IPS-20b (cell line): ENCODE results near the gene KIF19.

Source experiments
- H3K27ac ChIP-seq: one replicate; pipeline ENCODE4 v1.5.1; 2013; ENCODE audit warnings: low read length
- H3K27me3 ChIP-seq: 2 replicates; pipeline ENCODE4 v1.6.1; 2013; ENCODE audit warnings: mild to moderate bottlenecking, low read length, inconsistent platforms; ENCODE audit not compliant: insufficient read depth
- H3K36me3 ChIP-seq: 2 replicates; pipeline ENCODE4 v1.6.1; 2013; ENCODE audit warnings: low read depth, mild to moderate bottlenecking, inconsistent platforms, low read length, moderate library complexity; ENCODE audit not compliant: insufficient read depth
- H3K4me1 ChIP-seq: 2 replicates; pipeline ENCODE4 v1.6.1; 2013; ENCODE audit warnings: mild to moderate bottlenecking, control low read depth, inconsistent platforms, low read length, moderate library complexity; ENCODE audit not compliant: insufficient read depth
- H3K4me3 ChIP-seq: 2 replicates; pipeline ENCODE4 v1.5.1; 2013; ENCODE audit warnings: mild to moderate bottlenecking, low read length, inconsistent platforms
- H3K9ac ChIP-seq: 2 replicates; pipeline ENCODE4 v1.6.1; 2013; ENCODE audit warnings: low read depth, mild to moderate bottlenecking, inconsistent platforms, low read length, moderate library complexity
- H3K9me3 ChIP-seq: 2 replicates; pipeline ENCODE4 v1.6.1; 2013; ENCODE audit warnings: mild to moderate bottlenecking, low read depth, low read length, inconsistent platforms; ENCODE audit not compliant: insufficient read depth

Gene KIF19

GRCh38 chr17:74385201-74385600 lies 59.2 kb downstream of the KIF19 start:
- no peaks in the 10 kb centered on the region for H3K27me3 ChIP-seq
- no peaks in the 10 kb centered on the region for H3K36me3 ChIP-seq
- peaks cover 8% of the 10 kb centered on the region; the same call in 1 of the 2 replicates for H3K4me1 ChIP-seq

GRCh38 chr17:74386386-74386785 lies 60.4 kb downstream of the KIF19 start:
- no peaks in the 10 kb centered on the region for H3K27me3 ChIP-seq
- H3K4me1 ChIP-seq, result peaks cover 8% of the 10 kb centered on the region; the same call in 1 of the 2 replicates
- no peaks in the 10 kb centered on the region for H3K9me3 ChIP-seq
- H3K9ac ChIP-seq, result no peak overlapping the region
- H3K36me3 ChIP-seq, result no peaks in the 10 kb centered on the region
- no peak overlapping the region for H3K4me3 ChIP-seq
- no peak overlapping the region for H3K27ac ChIP-seq

More at GRCh38 chr17:74385201-74385600, 59.2 kb downstream of the KIF19 start:
- no peak overlapping the region for H3K9ac ChIP-seq
- no peaks in the 10 kb centered on the region for H3K9me3 ChIP-seq
- no peak overlapping the region for H3K27ac ChIP-seq
- H3K4me3 ChIP-seq, result no peak overlapping the region

GRCh38 chr17:74387365-74388218 lies 61.6 kb downstream of the KIF19 start:
- no peaks in the 10 kb centered on the region for H3K9me3 ChIP-seq
- H3K9ac ChIP-seq, result no peak overlapping the region
- no peaks in the 10 kb centered on the region for H3K36me3 ChIP-seq
- peaks cover 8% of the 10 kb centered on the region; the same call in 1 of the 2 replicates for H3K4me1 ChIP-seq
- no peak overlapping the region for H3K4me3 ChIP-seq
- H3K27me3 ChIP-seq, result no peaks in the 10 kb centered on the region
- H3K27ac ChIP-seq, result no peak overlapping the region

GRCh38 chr17:74389084-74389753 lies 63.2 kb downstream of the KIF19 start:
- Histone ChIP-seq H3K4me1 (peaks cover 8% of the 10 kb centered on the region; the same call in 1 of the 2 replicates), H3K27me3 (no peaks in the 10 kb centered on the region), H3K36me3 (no peaks in the 10 kb centered on the region)

GRCh38 chr17:74389937-74390679 lies 64.1 kb downstream of the KIF19 start:
- Histone ChIP-seq H3K9me3 (no peaks in the 10 kb centered on the region), H3K4me1 (peaks cover 8% of the 10 kb centered on the region; the same call in 1 of the 2 replicates), H3K4me3 (no peak overlapping the region), H3K27ac (no peak overlapping the region), H3K36me3 (no peaks in the 10 kb centered on the region), H3K9ac (no peak overlapping the region), H3K27me3 (no peaks in the 10 kb centered on the region)

More at GRCh38 chr17:74389084-74389753, 63.2 kb downstream of the KIF19 start:
- Histone ChIP-seq H3K4me3 (no peak overlapping the region), H3K27ac (no peak overlapping the region), H3K9ac (no peak overlapping the region), H3K9me3 (no peaks in the 10 kb centered on the region)

- Histone ChIP-seq H3K9me3 (no peaks in the 10 kb centered on the region), H3K36me3 (no peaks in the 10 kb centered on the region), H3K9ac (no peak overlapping the region), H3K4me3 (no peak overlapping the region), H3K27me3 (no peaks in the 10 kb centered on the region), H3K27ac (no peak overlapping the region), H3K4me1 (peaks cover 8% of the 10 kb centered on the region; the same call in 1 of the 2 replicates)
Observed at GRCh38 chr17:74390680-74391653, 64.9 kb downstream of the KIF19 start.

- Histone ChIP-seq H3K4me3 (no peak overlapping the region), H3K4me1 (peaks cover 8% of the 10 kb centered on the region; the same call in 1 of the 2 replicates), H3K9ac (no peak overlapping the region), H3K36me3 (no peaks in the 10 kb centered on the region), H3K9me3 (no peaks in the 10 kb centered on the region), H3K27ac (no peak overlapping the region), H3K27me3 (no peaks in the 10 kb centered on the region)
Observed at GRCh38 chr17:74391771-74392170, 65.7 kb downstream of the KIF19 start.

GRCh38 chr17:74392848-74393247 lies 66.8 kb downstream of the KIF19 start:
- H3K9ac ChIP-seq, result no peak overlapping the region
- no peaks in the 10 kb centered on the region for H3K27me3 ChIP-seq
- H3K4me3 ChIP-seq, result no peak overlapping the region; the same call in 1 of the 2 replicates
- no peaks in the 10 kb centered on the region for H3K36me3 ChIP-seq
- H3K4me1 ChIP-seq, result no peaks in the 10 kb centered on the region; the same call in 1 of the 2 replicates
- no peaks in the 10 kb centered on the region for H3K9me3 ChIP-seq
- no peak overlapping the region for H3K27ac ChIP-seq

GRCh38 chr17:74393346-74393942 lies 67.4 kb downstream of the KIF19 start:
- Histone ChIP-seq H3K27ac (no peak overlapping the region), H3K4me3 (no peak overlapping the region; the same call in 1 of the 2 replicates), H3K9me3 (no peaks in the 10 kb centered on the region), H3K4me1 (no peaks in the 10 kb centered on the region; the same call in 1 of the 2 replicates), H3K27me3 (no peaks in the 10 kb centered on the region), H3K36me3 (no peaks in the 10 kb centered on the region), H3K9ac (no peak overlapping the region)

- H3K36me3 ChIP-seq, result no peaks in the 10 kb centered on the region
- H3K4me3 ChIP-seq, result no peak overlapping the region
- no peak overlapping the region for H3K9ac ChIP-seq
- no peaks in the 10 kb centered on the region for H3K27me3 ChIP-seq
- H3K27ac ChIP-seq, result no peak overlapping the region
- H3K9me3 ChIP-seq, result no peaks in the 10 kb centered on the region
- no peaks in the 10 kb centered on the region for H3K4me1 ChIP-seq
Observed at GRCh38 chr17:74394275-74394950, 68.4 kb downstream of the KIF19 start.
